GM12872 (cell line): ENCODE measurements around the gene BACH2.

Experiments
- TF ChIP-seq, protein P1 (sequence below): IDR thresholded peaks from 3 replicates; pipeline ENCODE4 v1.5.1; 2011; ENCODE audit warnings: low read depth, mild to moderate bottlenecking, low read length, moderate library complexity; ENCODE audit not compliant: insufficient read depth

The BACH2 gene

DNA sequence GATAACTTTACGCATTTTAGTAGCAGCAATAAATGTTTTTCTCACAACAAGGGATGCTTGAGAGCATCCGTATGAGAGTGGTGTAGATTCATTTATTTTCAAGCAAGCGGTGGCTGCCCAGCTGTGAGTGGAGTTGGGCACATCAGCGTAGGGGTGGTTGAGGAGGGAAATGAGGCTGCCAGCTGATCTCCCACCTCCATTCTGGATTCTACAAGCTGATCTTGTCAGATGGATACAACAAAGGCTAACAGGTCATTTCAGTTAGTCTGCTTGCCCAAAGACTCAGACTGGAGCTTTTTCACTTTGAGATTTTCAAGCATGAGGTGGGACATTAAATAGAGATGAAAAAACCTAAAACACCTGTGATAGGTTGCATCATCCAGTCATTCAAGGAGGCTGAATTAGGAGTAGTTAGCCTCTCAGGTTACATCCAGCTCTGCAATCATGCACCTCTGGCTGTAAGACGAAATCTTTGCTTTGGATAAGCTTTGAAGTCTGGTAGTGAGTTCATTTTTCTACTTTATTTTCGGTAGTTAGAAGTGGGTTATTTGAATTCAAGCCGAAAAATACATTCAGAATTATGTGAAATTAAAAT, 1.9 kb upstream of the BACH2 start:
- TF ChIP-seq, protein P1, sequence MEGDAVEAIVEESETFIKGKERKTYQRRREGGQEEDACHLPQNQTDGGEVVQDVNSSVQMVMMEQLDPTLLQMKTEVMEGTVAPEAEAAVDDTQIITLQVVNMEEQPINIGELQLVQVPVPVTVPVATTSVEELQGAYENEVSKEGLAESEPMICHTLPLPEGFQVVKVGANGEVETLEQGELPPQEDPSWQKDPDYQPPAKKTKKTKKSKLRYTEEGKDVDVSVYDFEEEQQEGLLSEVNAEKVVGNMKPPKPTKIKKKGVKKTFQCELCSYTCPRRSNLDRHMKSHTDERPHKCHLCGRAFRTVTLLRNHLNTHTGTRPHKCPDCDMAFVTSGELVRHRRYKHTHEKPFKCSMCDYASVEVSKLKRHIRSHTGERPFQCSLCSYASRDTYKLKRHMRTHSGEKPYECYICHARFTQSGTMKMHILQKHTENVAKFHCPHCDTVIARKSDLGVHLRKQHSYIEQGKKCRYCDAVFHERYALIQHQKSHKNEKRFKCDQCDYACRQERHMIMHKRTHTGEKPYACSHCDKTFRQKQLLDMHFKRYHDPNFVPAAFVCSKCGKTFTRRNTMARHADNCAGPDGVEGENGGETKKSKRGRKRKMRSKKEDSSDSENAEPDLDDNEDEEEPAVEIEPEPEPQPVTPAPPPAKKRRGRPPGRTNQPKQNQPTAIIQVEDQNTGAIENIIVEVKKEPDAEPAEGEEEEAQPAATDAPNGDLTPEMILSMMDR = no peak

DNA sequence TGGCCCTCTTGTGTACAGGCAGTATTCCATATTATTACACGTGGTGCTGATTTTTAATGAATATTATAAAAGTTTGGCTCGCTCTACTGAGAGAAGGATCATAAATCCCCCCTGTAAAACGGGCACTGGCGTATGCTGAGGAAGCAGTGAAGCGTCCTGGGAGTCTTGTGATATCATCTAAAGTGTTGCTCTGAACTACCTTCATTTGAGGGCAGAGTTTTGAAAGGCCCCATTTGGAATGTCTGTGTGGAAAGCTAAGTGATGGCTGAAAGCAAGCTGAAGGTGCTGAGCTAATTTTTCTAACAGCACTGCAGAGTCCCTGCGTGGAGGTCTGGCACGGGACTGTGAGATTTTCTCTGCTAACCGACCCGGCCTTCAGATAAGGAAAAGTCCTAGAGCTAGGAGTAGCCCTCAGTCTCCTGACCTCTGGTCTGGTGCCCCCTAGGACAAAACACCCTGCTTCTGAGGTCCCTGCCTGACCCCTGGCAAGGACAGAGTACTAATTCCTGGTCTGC, 1.3 kb upstream of the BACH2 start:
- TF ChIP-seq, protein P1 = no peak

DNA sequence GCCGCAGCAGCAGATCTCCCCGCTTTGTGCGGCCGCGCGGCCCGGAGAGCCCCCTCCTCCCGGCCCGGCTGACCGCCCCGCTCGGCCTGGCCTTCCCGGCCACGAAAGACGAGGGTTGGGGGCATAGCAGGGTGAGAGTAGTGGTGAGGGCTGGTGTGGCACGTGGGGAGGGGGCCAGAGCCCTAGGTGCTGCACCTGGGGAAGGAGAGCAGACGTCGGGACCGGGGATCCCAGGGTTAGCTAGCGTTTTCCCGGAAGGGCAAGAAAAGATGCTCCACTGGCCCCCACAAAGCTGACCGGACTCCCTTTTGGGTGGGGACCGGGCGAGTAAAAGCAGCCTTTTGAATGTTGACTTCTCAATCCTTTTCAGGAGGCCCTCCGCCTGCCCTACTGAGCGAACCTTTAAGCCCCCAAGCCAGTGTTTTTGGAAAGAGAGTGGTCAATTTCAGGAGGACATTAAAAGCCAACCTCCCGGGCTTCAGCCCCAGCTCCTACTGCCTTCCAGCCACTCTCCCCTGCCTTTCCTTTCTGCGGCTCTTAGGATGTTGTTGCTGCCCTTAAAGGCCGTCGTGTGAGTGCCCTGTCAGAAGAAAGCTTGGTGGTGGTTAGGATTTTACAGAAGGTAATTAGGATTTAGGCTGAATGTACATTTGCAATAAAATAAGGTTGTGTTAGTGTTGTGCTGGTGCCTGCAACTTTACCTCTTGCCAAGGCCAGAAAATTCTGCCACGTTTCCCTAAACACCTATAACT, 648 bp upstream of the BACH2 start:
- TF ChIP-seq, protein P1 = no peak

DNA sequence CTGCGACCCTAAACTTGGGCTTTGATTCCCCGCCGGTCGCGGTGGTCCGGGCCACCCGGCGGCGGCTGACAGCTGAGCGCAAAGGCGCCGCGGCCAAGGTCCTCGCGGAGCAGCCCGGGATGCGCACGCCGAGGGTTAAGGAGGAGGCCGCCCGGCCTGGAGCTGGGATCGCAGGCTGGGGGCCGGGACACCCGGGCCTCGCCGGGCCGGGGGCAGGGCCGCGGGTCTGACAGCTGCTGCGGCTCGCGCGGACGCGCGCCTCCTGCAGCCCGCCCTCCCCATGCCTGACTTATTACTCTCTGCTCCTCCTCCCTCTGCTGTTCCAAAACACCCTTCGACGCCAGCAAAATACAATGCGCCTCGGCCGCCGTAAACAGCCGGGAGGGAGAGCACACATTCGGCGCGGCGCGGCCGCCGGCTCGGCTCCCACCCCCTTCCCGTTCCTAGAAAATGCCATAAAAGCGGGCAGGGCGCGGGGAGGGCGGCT, 746 bp downstream of the BACH2 start:
- TF ChIP-seq, protein P1 = no peak

DNA sequence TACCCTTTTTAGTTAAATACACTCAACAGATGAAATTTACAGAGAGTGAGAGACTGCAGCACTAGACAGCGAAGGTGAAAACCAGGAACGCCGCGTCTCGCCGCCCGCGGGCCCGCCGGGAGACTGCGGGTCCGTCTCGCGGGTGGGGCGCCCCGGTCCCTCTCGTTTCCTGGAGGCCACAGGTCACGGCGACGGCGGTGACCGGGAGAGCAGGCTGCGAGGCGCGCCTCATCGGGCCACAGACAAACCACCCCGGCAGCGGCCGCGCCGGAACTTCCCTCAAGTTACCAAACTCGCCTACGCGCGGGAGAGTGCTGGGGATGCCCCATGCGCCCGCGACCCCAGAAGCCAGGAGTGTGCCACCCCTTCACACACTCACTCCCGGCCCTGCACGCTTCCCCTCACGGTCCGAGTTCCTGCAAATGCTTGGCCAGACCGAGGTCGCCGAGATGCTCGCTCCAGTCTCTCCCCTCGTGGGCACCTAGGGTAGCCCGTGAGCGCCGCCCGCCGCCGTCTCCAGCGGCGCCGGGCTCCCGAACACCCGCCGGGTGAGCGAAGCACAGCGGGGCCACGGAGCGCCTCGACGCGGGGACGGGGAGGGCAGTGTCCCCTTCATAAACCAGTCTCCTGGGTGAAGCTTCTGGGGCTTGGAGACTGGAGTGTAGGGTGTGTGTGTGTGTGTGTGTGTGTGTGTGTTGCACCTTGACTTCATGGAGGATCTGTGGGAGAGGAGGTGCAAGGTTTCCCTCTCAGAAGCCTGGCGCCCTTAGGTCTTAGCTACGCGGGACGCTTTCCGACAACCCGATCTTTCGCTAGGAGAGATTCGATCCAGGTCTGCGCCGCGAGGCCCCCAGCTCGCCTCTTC, 1.4 kb downstream of the BACH2 start:
- TF ChIP-seq, protein P1 = no peak

DNA sequence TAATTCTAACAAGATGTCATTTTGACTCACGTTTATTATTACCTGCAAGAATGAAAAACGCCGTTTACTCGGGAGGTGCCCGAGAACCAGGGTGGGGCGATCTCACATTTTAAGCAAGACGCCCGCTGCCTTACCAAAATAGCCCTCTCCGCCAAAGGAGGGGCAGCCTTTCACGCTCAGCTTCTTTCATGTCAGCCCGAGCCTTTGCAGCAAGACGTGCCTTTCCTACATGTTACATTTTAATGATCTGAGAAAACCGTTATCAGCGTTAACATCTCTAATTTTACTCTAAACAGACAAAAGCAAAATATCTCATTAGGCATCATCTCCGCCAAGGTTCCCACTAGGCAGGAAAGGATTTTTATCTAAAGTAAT, 2.0 kb downstream of the BACH2 start:
- TF ChIP-seq, protein P1 = no peak

DNA sequence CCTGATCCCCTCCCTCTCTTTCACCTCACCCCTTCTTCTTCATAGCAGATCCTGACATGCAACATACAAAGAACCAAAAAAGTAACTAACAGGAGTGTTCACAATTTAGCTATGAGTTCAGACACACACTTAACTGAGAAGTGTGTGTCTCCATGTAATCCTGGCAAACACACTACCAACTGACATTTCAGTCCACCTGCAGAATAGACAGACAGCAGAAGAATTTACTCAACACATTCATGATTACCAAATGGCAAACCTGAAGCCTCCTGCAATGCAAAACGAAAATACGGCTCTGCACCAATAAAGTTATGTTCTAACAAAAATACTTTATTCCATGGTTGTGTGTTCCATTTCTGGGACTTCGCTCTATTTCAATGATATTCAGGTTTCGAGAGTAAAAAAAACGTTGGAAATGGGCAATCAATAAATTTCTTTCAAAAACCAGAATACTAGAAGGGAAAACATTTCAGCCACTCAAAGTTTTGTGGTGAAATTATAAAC, 2.6 kb downstream of the BACH2 start:
- TF ChIP-seq, protein P1 = no peak
